Liver (tissue), 3 donors: Measurements from ENCODE around the gene TAP1.

Experiments used
- CTCF ChIP-seq: fragments of 150-350 bp; IDR thresholded peaks from 2 replicates; pipeline ENCODE4 v1.5.1; 2017; ENCODE audit warnings: improper control_type of control experiment, low read depth, low read length; ENCODE audit not compliant: missing input control
- GABPA ChIP-seq, 2 donors: IDR thresholded peaks in 1 of 2; conservative IDR thresholded peaks in 1 of 2; 2 replicates each; pipeline ENCODE4 v1.6.1; 2016; ENCODE audit warnings: antibody characterized with exemption in 2 of 2, mild to moderate bottlenecking in 1 of 2, moderate library complexity in 1 of 2
- HNF4G ChIP-seq: IDR thresholded peaks from 2 replicates; pipeline ENCODE4 v1.6.1; 2016; ENCODE audit warnings: antibody characterized with exemption
- JUND ChIP-seq, 2 donors: IDR thresholded peaks; 2 replicates each; pipeline ENCODE4 v1.6.1; 2016; ENCODE audit warnings: antibody characterized with exemption in 2 of 2
- MAX ChIP-seq: IDR thresholded peaks from 2 replicates; pipeline ENCODE4 v1.6.1; 2016; ENCODE audit warnings: antibody characterized with exemption
- RAD21 ChIP-seq, 2 donors: IDR thresholded peaks; 2 replicates each; pipeline ENCODE4 v1.6.1; 2016; ENCODE audit warnings: antibody characterized with exemption in 2 of 2, mild to moderate bottlenecking in 2 of 2
- REST ChIP-seq: IDR thresholded peaks from 2 replicates; pipeline ENCODE4 v1.6.1; 2016; ENCODE audit warnings: antibody characterized with exemption, mild to moderate bottlenecking
- TAF1 ChIP-seq: conservative IDR thresholded peaks from 2 replicates; pipeline ENCODE4 v1.6.1; 2016; ENCODE audit warnings: antibody characterized with exemption, mild to moderate bottlenecking
- YY1 ChIP-seq: IDR thresholded peaks from 2 replicates; pipeline ENCODE4 v1.6.1; 2016; ENCODE audit warnings: antibody characterized with exemption, mild to moderate bottlenecking
- donor health status: healthy.
- donor health status: healthy.

GRCh38 chr6:32815115-32815514 is 38.4 kb downstream of the TAP1 start:
- TF ChIP-seq REST (no peak), CTCF (no peak), MAX (no peak), HNF4G (no peak), TAF1 (no peak), GABPA (IDR thresholded peaks at IDR 0.05 in 1 of 2, conservative IDR thresholded peaks at IDR 0.05 in 1 of 2) (no peak), RAD21 (IDR thresholded peaks at IDR 0.05) (no peak), YY1 (no peak), JUND (IDR thresholded peaks at IDR 0.05) (no peak)
